Measurements from ENCODE around the gene MAB21L4. TPM values are rescaled to one million over a fixed set of nuclear protein-coding genes. Genes with fewer than 3 reads are reported as not detected.
A peak's percentile ranks its signal among the peaks of the same experiment; 100 is the strongest.

Gene MAB21L4
- total RNA-seq, 2 experiments from 2014 or later, result not detected

- no peak for DNase-seq
- POLR2A ChIA-PET, result no interaction called here
- Mint-ChIP-seq H3K4me1 (ENCODE audit: low read depth) (no peaks in the 10 kb centered on the region), H3K27ac (no peak overlapping the region), H3K36me3 (ENCODE audit: low read depth) (no peaks in the 10 kb centered on the region), H3K27me3 (peaks cover 4% of the 10 kb centered on the region), H3K9me3 (no peaks in the 10 kb centered on the region), H3K4me3 (no peak overlapping the region)
- no peak for TF ChIP-seq CTCF (IDR thresholded peaks at IDR 0.05)
- intact Hi-C loops (cut with micrococcal nuclease), result no loop called here
- ATAC-seq, result peak; percentile 20
- CTCF ChIA-PET, result no interaction called here
Observed at GRCh38 chr2:240925191-240925567, 29.2 kb upstream of the MAB21L4 start.

GRCh38 chr2:240922982-240923537 lies 27.1 kb upstream of the MAB21L4 start:
- Mint-ChIP-seq H3K4me1 (ENCODE audit: low read depth) (no peaks in the 10 kb centered on the region), H3K27me3 (no peaks in the 10 kb centered on the region), H3K36me3 (ENCODE audit: low read depth) (no peaks in the 10 kb centered on the region), H3K27ac (no peak overlapping the region), H3K9me3 (no peaks in the 10 kb centered on the region), H3K4me3 (no peak overlapping the region)
- TF ChIP-seq CTCF (IDR thresholded peaks at IDR 0.05), result no peak
- ChIA-PET POLR2A (no interaction called here), CTCF (interaction anchor here (1.0 kb wide), 1 partner anchor 9 kb away, joined by 3 read pairs; no protein-coding TSS in a partner anchor)
- intact Hi-C loops (cut with micrococcal nuclease), result no loop called here
- DNase-seq, result no peak
- no peak for ATAC-seq

- Mint-ChIP-seq H3K4me1 (ENCODE audit: low read depth) (no peaks in the 10 kb centered on the region), H3K27me3 (no peaks in the 10 kb centered on the region), H3K36me3 (ENCODE audit: low read depth) (no peaks in the 10 kb centered on the region), H3K27ac (no peak overlapping the region), H3K9me3 (no peaks in the 10 kb centered on the region), H3K4me3 (no peak overlapping the region)
- no peak for DNase-seq
- TF ChIP-seq CTCF (IDR thresholded peaks at IDR 0.05), result no peak
- ATAC-seq, result no peak
- ChIA-PET POLR2A (no interaction called here), CTCF (interaction anchor here (1.0 kb wide), 1 partner anchor 8 kb away, joined by 3 read pairs; no protein-coding TSS in a partner anchor)
- intact Hi-C loops (cut with micrococcal nuclease), result no loop called here
Observed at GRCh38 chr2:240922245-240922981, 26.5 kb upstream of the MAB21L4 start.

GRCh38 chr2:240921995-240922244 lies 26.0 kb upstream of the MAB21L4 start:
- ChIA-PET CTCF (no interaction called here), POLR2A (no interaction called here)
- no peaks in the 10 kb centered on the region for H3K27me3 Mint-ChIP-seq
- no peaks in the 10 kb centered on the region for H3K4me1 Mint-ChIP-seq (ENCODE audit: low read depth)
- H3K36me3 Mint-ChIP-seq (ENCODE audit: low read depth), result no peaks in the 10 kb centered on the region
- no peak for TF ChIP-seq CTCF (IDR thresholded peaks at IDR 0.05)
- H3K27ac Mint-ChIP-seq, result no peak overlapping the region
- no peaks in the 10 kb centered on the region for H3K9me3 Mint-ChIP-seq
- DNase-seq (no peak), ATAC-seq (no peak)
- intact Hi-C loops (cut with micrococcal nuclease), result no loop called here
- H3K4me3 Mint-ChIP-seq, result no peak overlapping the region

- no peak for TF ChIP-seq CTCF (IDR thresholded peaks at IDR 0.05)
- ATAC-seq, result no peak
- DNase-seq, result no peak
- CTCF ChIA-PET, result no interaction called here
- no peaks in the 10 kb centered on the region for H3K36me3 Mint-ChIP-seq (ENCODE audit: low read depth)
- H3K4me3 Mint-ChIP-seq, result no peak overlapping the region
- no peaks in the 10 kb centered on the region for H3K4me1 Mint-ChIP-seq (ENCODE audit: low read depth)
- intact Hi-C loops (cut with micrococcal nuclease), result no loop called here
- H3K27ac Mint-ChIP-seq, result no peak overlapping the region
- H3K9me3 Mint-ChIP-seq, result no peaks in the 10 kb centered on the region
- peaks cover 1% of the 10 kb centered on the region for H3K27me3 Mint-ChIP-seq
- POLR2A ChIA-PET, result no interaction called here
Observed at GRCh38 chr2:240921311-240921994, 25.5 kb upstream of the MAB21L4 start.
